HUES48 (cell line): ENCODE data around the gene OR4K1.
A peak's percentile ranks its signal among the peaks of the same experiment; 100 is the strongest.
"Not testable (repeated sequence)": the region's sequence is repeated elsewhere in the genome, so short reads cannot be mapped to it uniquely, and the experiment has no call there.

Experiments used
- H3K27ac ChIP-seq: one replicate; pipeline ENCODE4 v1.7.0; 2013; ENCODE audit warnings: low read depth, low read length, inconsistent platforms
- H3K27me3 ChIP-seq: 2 replicates; pipeline ENCODE4 v1.6.1; 2013; ENCODE audit warnings: mild to moderate bottlenecking, low read length; ENCODE audit not compliant: control insufficient read depth, insufficient read depth
- H3K36me3 ChIP-seq: 2 replicates; pipeline ENCODE4 v1.6.1; 2013; ENCODE audit warnings: low read length; ENCODE audit not compliant: control insufficient read depth, insufficient read depth
- H3K4me1 ChIP-seq: 2 replicates; pipeline ENCODE4 v1.6.1; 2013; ENCODE audit warnings: mild to moderate bottlenecking, low read length; ENCODE audit not compliant: control insufficient read depth, insufficient read depth
- H3K4me3 ChIP-seq: 2 replicates; pipeline ENCODE4 v1.5.1; 2013; ENCODE audit warnings: mild to moderate bottlenecking, low read depth, low read length
- H3K9ac ChIP-seq: 2 replicates; pipeline ENCODE4 v1.6.1; 2013; ENCODE audit warnings: mild to moderate bottlenecking, low read depth, low read length, moderate library complexity
- H3K9me3 ChIP-seq: 2 replicates; pipeline ENCODE4 v1.6.1; 2013; ENCODE audit warnings: low read length; ENCODE audit not compliant: control insufficient read depth, insufficient read depth

OR4K1 gene

DNA sequence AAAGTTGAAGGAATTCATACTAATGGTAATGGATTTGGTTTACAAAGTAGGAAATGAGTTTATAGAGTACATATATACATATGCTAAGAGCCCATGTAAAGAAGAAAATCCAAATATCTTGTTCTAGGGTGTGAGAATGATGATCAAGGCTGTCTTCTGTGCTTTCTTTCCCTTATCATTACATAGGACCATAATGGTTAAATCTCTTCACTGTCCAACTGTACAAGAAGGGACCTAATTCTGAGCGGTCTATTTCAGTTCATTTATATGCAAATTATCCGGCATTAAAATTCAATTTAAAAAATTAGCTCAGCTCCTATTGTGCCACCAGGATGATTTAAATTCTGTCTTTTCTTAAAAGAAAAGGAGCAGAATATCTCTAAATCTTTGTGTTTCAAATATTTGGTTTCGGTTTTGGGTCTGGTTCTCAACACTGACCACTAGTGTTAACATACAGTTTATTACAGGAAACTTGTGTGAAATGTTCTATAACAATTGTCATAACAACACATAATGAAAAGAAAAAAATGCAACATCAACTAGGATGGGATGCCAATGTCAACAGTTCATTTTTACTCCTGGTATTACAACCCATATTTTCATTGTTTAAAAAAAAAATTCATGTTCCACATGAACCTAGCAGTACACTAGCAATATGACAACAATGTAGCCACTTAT lies 16.8 kb downstream of the OR4K1 start:
- Histone ChIP-seq H3K4me1 (no peaks in the 10 kb centered on the region), H3K4me3 (0 out of 2 replicates have a peak overlapping the region, but pooled peaks have one; percentile 26), H3K9me3 (peaks cover 92% of the 10 kb centered on the region), H3K27me3 (no peaks in the 10 kb centered on the region), H3K9ac (no peak overlapping the region), H3K27ac (no peak overlapping the region), H3K36me3 (no peaks in the 10 kb centered on the region)

GRCh38 chr14:19949218-19949617 lies 18.5 kb downstream of the OR4K1 start:
- no peaks in the 10 kb centered on the region for H3K27me3 ChIP-seq
- peaks cover 93% of the 10 kb centered on the region for H3K9me3 ChIP-seq
- H3K4me1 ChIP-seq, result no peaks in the 10 kb centered on the region
- H3K27ac ChIP-seq, result no peak overlapping the region
- no peak overlapping the region for H3K9ac ChIP-seq
- H3K4me3 ChIP-seq, result no peak overlapping the region
- no peaks in the 10 kb centered on the region for H3K36me3 ChIP-seq

DNA sequence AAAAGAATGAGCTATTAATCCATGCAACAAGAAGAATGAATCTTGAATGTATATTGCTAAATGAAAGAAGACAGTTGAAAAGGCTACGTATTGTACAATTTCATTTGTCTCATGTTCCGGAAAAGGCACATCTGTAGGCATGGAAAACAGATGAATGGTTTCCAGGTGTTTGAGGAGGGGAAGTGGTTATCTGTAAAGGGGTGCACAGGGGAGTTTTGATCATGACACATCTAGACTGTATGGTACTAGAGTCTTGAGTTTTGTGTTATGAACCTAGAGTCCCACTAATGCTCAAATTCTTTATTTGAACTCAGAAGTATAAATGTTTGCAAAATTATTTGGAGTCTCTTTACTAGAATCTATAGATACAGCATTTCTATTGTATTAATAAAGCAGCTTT lies 39.0 kb downstream of the OR4K1 start:
- H3K9ac ChIP-seq, H3K27ac ChIP-seq, H3K36me3 ChIP-seq, H3K27me3 ChIP-seq, H3K4me1 ChIP-seq, H3K4me3 ChIP-seq: not testable (repeated sequence)
- H3K9me3 ChIP-seq, result peaks cover 55% of the 10 kb centered on the region

- peaks cover 68% of the 10 kb centered on the region for H3K9me3 ChIP-seq
- H3K27ac ChIP-seq, result no peak overlapping the region
- no peaks in the 10 kb centered on the region for H3K27me3 ChIP-seq
- no peak overlapping the region for H3K9ac ChIP-seq
- H3K36me3 ChIP-seq, result no peaks in the 10 kb centered on the region
- H3K4me3 ChIP-seq, result no peak overlapping the region; the same call in 1 of the 2 replicates
- no peaks in the 10 kb centered on the region for H3K4me1 ChIP-seq
Measured at GRCh38 chr14:19974844-19975243, 44.1 kb downstream of the OR4K1 start.

DNA sequence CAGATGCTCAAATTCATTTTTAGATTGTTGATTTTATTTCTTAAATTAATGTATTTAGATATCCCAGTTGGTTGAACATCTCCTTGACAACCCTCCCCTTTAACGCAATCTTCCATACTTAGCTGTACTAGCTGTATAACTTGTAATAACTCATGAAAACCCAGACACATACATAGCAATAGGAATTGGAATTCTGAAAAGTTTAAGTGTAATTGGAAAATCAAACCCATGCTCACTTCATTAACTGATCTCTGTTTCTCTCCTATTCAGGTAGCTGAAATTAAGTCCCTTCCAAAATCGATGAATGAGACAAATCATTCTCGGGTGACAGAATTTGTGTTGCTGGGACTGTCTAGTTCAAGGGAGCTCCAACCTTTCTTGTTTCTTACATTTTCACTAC lies 44.6 kb downstream of the OR4K1 start, which contains the start of gene OR4K15:
OR4K15 (plus strand) TSS at position 301 of the 400 bp plus-strand sequence; CDS start at position 301, 0 bp downstream.
- no peaks in the 10 kb centered on the region for H3K36me3 ChIP-seq
- no peaks in the 10 kb centered on the region for H3K4me1 ChIP-seq
- H3K4me3 ChIP-seq, result no peak within 1 kb of the TSS; the same call in 1 of the 2 replicates
- no peaks in the 10 kb centered on the region for H3K27me3 ChIP-seq
- H3K9me3 ChIP-seq, result peaks cover 68% of the 10 kb centered on the region
- H3K9ac ChIP-seq, result no peak within 1 kb of the TSS
- no peak within 1 kb of the TSS for H3K27ac ChIP-seq
